Hindlimb muscle (tissue), 1 donor: ENCODE measurements around the gene SIGLEC15. TPM values are rescaled to one million over a fixed set of nuclear protein-coding genes. Genes with fewer than 3 reads are reported as not detected.
"Not testable (repeated sequence)": the region's sequence is repeated elsewhere in the genome, so short reads cannot be mapped to it uniquely, and the experiment has no call there.

ENCODE experiments used
- DNase-seq: peaks from one replicate; pipeline ENCODE4 v3.0.0-alpha.2; 2013
- polyA plus RNA-seq: library from polyadenylated mRNA; unstranded; fragments of 120-200 nt; gene quantifications from one replicate; pipeline ENCODE4 v1.2.1, GENCODE V29; 2013; ENCODE audit not compliant: insufficient read length

SIGLEC15 gene, protein sequence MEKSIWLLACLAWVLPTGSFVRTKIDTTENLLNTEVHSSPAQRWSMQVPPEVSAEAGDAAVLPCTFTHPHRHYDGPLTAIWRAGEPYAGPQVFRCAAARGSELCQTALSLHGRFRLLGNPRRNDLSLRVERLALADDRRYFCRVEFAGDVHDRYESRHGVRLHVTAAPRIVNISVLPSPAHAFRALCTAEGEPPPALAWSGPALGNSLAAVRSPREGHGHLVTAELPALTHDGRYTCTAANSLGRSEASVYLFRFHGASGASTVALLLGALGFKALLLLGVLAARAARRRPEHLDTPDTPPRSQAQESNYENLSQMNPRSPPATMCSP
- 0.19 TPM for polyA plus RNA-seq

- no peak for DNase-seq
Measured at GRCh38 chr18:45825258-45826044, at the start of gene SIGLEC15. Gene SIGLEC15, plus strand, starts transcription at chr18:45825675. Its CDS starts 54 bp downstream, at chr18:45825729.

DNA sequence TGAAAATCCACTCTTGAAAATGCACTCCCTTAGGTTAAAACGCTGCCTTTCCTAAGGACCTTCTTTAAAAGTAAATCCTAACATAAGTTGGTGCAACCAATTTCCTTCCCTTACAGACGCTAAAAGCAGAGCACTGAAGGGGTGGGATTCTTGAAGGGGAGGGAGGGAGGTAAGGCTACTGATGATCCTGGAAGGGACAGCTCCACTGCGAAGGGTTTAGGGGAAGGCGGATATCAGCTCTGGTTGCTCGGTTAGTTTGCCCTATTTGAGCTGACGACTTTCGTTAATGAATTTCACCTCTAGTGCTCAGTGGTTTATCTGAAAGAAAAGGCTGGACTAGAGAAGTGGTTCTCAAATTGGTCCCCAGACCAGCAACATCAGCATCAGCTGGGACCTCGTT lies 49.7 kb upstream of the SIGLEC15 start:
- no peak for DNase-seq

GRCh38 chr18:45777393-45777792 lies 48.1 kb upstream of the SIGLEC15 start:
- DNase-seq, result no peak

GRCh38 chr18:45780568-45780967 lies 44.9 kb upstream of the SIGLEC15 start:
- no peak for DNase-seq

DNA sequence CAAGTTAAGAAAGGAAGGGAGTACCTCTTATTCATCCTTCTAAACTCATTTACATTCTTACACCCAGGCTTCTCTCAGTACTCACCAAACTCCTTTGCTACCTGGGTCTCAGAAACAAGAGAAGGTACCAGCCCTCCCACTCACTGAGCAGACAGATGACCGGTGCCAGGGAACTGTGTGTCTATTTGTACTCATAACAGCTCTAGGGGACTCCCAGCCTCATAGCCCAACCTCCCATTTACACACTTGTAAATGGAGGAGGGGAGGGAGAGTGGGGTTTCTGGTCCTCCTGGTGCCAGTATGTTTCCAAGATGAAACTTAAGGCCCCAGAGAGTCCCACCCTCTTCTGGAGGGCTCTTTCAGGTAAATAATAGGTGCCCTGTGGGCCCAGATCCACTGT lies 42.8 kb upstream of the SIGLEC15 start:
- no peak for DNase-seq

- DNase-seq, result no peak
Measured at GRCh38 chr18:45783097-45784075, 42.1 kb upstream of the SIGLEC15 start.

DNA sequence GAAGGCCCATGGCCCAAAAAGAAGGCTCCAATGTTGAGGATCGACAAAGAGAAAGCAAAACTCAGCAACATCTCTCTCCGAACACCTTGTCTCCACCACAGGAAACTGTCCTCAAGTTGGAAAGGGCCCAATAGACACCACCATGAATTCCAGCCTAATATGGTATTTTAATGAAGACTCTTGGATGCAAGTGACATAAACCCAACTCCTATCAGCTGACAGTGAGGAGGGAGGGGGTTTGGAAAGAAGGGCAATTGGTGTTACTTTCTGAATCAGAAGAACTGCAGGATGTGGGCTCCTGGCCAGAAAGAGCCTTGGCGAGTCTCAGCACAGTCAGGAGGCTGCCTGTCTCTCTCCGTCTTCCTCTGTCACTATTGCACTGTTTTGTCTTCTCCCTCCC lies 40.3 kb upstream of the SIGLEC15 start:
- DNase-seq, result no peak

- DNase-seq, result no peak
Measured at GRCh38 chr18:45786941-45787340, 38.5 kb upstream of the SIGLEC15 start.

DNA sequence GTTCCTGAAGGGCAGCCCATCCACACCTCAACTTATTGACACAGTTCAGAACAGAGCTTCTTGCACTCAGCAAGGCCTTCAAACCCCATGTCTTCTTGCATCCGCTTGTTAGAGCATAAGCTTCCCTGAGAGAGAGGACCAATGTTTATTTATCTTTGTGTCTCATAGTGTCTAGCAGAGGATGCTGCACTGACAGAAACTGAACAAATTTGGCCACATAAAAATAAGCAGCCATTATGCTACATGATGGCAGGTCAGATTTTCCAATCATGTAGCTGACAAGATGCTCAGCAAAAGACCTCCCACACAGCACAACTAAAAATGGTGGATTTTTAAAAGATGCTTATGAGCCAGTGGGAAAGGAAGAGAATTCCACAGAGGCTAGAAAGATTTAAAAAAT lies 38.1 kb upstream of the SIGLEC15 start:
- no peak for DNase-seq

DNA sequence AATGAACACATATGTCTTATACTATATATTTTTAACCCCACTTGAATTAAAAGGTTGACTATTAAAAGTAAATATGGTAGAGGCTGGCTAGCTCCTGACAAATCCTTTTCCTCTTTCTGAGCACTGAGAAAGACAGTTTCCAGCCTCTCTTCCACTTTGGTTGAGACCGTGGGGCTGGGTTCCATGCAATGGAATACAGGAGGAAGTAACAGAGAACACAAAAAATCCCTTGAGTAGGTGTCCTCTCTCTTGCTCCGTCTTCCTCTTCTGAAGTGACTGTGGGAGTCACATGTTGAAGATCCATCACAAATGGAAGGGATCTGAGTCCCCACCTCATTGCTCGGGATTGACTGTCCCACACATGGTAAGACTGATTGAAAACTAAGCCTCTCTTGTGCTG lies 36.6 kb upstream of the SIGLEC15 start:
- DNase-seq, result no peak

DNA sequence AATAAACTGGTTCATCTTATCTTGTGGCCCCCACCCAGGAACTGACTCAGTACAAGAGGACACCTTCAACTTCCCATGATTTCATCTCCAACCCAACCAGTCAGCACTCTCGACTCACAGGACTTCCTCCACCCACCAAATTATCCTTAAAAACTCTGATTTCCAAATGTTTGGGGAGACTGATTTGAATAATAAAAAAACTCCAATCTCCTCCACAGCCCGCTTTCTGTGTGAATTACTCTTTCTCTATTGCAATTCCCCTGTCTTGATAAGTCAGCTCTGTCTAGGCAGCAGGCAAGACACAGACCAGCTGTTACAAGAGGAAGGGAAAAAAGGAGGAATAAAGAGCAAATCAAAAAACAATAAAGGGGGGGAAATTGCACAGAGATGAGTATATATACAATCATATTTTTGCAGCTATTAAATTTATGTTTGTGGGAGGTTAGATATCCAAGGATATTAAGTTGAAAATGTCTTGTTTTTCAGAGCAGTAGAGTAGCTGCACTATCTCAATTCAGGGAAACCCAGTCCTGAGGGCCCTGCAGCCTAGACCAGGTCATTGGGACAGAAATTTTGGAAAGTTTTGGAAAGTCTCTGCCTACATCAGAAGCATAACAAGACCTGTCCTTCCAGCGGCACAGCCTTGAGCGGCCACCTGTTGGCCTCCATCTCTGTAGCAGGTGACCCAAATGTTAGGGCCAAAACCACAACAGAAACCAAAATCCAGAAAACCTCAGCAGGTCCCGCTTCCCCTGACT lies 32.8 kb upstream of the SIGLEC15 start:
- DNase-seq, result no peak

GRCh38 chr18:45793264-45793965 lies 32.1 kb upstream of the SIGLEC15 start:
- DNase-seq, result no peak

DNA sequence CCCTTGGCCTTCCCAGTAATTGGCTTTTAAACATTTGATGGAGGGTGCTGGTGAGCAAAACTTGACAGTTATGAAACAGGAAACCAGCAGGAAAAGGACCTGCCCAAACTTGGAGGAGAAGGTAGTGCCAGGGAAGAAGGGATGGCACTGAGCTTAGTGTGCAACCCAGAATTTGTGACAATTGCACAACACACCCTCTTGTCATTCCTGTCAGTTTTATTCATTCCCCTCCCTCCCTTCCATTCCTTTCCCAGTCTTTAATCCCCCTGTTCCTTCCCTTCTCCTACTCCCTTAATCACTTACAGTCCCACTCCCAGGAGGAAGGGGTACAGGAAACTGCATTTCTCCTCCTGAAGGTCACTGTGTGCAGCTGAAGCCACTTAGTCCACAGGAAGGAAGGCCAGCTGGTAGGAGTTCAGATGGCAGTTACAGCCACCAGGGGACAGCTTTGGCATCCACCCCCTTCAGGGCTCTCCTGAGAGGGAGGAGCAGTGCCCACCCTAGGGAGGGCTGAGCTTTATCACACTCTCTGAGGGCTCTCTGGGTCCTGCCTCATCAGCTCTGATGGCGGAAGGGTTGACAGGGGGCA lies 24.0 kb upstream of the SIGLEC15 start:
- DNase-seq, result no peak

DNA sequence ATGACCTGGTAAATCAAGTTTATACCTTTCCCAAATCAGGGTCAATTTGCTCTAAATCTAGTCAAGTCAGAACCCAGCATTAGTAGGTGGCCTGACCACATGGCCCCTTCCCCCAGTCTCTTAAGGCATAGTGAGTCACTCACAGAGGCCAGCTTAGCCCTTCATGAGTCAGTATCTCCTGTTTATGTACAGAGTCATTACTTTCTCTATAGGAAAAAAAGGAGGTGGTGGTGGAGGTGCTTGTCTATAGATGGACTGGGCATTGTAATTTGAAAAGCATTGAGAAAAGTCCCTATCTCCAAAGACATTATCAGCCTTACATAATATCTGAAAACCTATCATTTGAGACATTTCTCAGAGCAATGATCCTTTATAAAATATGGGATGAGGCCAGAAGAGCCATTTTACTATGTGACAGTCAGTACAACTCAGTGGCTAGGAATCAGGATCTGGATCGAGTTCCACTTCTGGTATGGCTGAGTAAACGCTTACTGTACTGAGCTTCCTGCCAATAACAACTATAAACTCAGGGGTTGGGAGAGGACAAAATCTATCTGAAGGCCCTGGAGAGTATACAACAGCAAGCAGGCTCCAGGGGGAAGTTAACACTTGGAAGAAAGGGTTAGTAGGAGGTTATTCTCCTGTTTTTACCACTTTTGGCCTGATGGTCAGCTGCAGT lies 22.5 kb upstream of the SIGLEC15 start:
- no peak for DNase-seq

DNA sequence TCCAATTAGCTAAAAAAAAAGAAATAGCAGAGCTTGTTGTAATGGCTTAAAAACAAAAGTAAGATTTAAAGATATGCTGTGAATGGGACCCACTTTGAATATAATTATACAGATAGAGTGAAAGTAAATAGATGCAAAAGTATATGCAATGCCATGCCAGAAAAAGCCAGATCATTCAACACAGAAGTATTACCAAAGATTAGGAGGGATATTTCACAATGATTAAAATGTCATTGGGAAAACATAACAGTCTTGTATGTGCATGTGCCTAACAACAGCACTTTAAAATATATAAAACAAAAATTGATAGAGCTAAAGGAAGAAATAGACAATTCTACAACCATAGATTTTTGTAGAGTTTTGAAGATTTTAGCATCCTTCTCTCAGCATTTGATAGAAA lies 19.9 kb upstream of the SIGLEC15 start:
- no peak for DNase-seq

DNA sequence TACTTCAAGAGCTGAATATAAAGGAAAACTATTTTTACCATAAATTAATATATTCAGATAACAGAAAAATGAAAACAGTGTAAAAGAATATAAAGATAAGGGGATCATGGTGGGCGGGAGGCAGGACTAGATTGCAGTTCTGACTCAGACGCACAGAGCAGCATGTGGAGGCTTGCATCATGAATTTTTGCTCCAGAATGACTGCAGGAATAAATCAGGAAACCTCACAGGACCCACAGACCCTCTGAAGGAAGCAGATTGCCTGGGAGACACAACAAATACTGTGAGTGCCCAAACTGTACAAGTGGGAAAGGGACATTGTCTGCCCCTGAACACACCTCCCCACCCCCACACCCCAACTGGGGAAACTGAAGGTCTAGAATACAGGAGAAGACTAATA lies 19.2 kb upstream of the SIGLEC15 start:
- DNase-seq, result no peak

DNA sequence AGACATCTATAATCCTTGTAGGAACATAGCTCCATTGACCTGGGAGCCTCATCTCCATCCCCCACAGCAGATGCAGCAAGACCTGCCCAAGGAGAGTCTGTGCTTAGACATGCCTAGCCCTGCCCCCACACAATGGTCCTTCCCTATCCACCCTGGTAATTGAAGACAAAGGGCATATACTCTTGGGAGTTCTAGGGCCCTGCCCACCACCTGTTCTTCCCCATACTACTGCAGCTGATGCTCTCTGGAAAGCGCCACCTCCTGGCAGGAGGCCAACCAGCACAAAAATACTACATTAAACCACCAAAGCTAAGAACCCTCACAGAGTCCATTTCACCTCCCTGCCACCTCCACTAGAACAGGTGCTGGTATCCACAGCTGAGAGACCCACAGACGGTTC lies 18.3 kb upstream of the SIGLEC15 start:
- DNase-seq, result not testable (repeated sequence)

DNA sequence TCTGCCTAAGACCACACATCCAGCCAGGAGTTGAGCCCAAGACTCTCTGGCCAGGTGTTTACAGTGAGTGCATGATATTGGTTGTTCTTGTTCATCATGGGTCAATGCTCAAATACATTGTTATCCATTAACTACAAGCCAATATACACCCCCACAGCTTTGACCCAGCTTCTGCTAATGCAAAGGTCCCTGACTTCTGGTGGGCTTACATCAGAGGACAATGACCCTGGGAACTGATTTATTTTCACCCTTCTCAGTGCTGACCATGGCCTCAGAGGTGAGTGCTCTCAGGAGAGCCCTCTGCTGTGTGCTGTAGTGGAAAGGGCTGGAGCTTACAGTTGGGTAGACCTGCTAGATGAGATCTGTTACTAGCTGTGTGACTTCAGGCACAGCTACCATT lies 10.7 kb upstream of the SIGLEC15 start:
- not testable (repeated sequence) for DNase-seq

GRCh38 chr18:45817543-45817942 lies 7.9 kb upstream of the SIGLEC15 start:
- DNase-seq, result no peak

GRCh38 chr18:45818765-45819164 lies 6.7 kb upstream of the SIGLEC15 start:
- not testable (repeated sequence) for DNase-seq
